HEK293 (cell line): ENCODE measurements around the gene OAS2.

Source experiments
- CTCF ChIA-PET: fragments of 350-600 bp; formaldehyde crosslinking; extraction: SDS; loops from one replicate; lab custom pipeline; 2021; ENCODE audit warnings: antibody characterized with exemption; lab: Yijun Ruan, JAX
- POLR2A ChIA-PET: fragments of 300-600 bp; formaldehyde crosslinking; extraction: SDS; loops from one replicate; lab custom pipeline; 2020; ENCODE audit warnings: antibody characterized with exemption, inconsistent platforms; lab: Yijun Ruan, JAX
- H3K27ac ChIP-seq: fragments of 200-500 bp; sonication (Bioruptor generic); 2 replicates; pipeline ENCODE4 v1.5.1; 2014; ENCODE audit warnings: low read depth, low read length, control low read depth, inconsistent platforms; ENCODE audit errors: extremely low read depth
- H3K36me3 ChIP-seq, 2 experiments: fragments of 200-500 bp in 1 of 2; sonication (Bioruptor generic) in 1 of 2; 1 replicate in 1 of 2; 2 replicates in 1 of 2; pipeline ENCODE4 v1.5.1; 2014 to 2017; ENCODE audit warnings: inconsistent platforms in 2 of 2, low read length in 2 of 2; ENCODE audit not compliant: control insufficient read depth in 2 of 2, insufficient read depth in 1 of 2
- H3K4me1 ChIP-seq: fragments of 200-500 bp; sonication (Bioruptor generic); 2 replicates; pipeline ENCODE4 v1.5.1; 2014; ENCODE audit warnings: mild to moderate bottlenecking, low read length, inconsistent platforms; ENCODE audit not compliant: control insufficient read depth, insufficient read depth
- H3K4me3 ChIP-seq: 2 replicates; pipeline ENCODE4 v1.5.1; 2011; ENCODE audit warnings: low read depth, mild to moderate bottlenecking, control low read depth, low read length, moderate library complexity
- H3K9me3 ChIP-seq: fragments of 200-500 bp; sonication (Bioruptor generic); 2 replicates; pipeline ENCODE4 v1.5.1; 2014; ENCODE audit warnings: low read depth, low read length, inconsistent platforms; ENCODE audit not compliant: control insufficient read depth, insufficient read depth
- BCL11A ChIP-seq: fragments of 450-650 bp; formaldehyde crosslinking; IDR thresholded peaks from 2 replicates; pipeline ENCODE4 v1.5.1; 2016; ENCODE audit warnings: low read depth, missing biosample characterization, missing genetic modification characterization
- CTCF ChIP-seq: fragments of 450-650 bp; formaldehyde crosslinking; IDR thresholded peaks from 2 replicates; pipeline ENCODE4 v1.5.1; 2016; ENCODE audit warnings: missing biosample characterization, missing genetic modification characterization
- KLF1 ChIP-seq: fragments of 450-650 bp; formaldehyde crosslinking; IDR thresholded peaks from 2 replicates; pipeline ENCODE4 v1.5.1; 2016; ENCODE audit warnings: missing biosample characterization, missing genetic modification characterization
- KLF9 ChIP-seq: fragments of 450-650 bp; formaldehyde crosslinking; IDR thresholded peaks from 2 replicates; pipeline ENCODE4 v1.5.1; 2016; ENCODE audit warnings: missing biosample characterization, missing genetic modification characterization, low read depth
- ZBTB17 ChIP-seq: fragments of 450-650 bp; formaldehyde crosslinking; IDR thresholded peaks from 2 replicates; pipeline ENCODE4 v1.5.1; 2016; ENCODE audit warnings: missing biosample characterization, missing genetic modification characterization
- ZNF169 ChIP-seq: fragments of 450-650 bp; formaldehyde crosslinking; IDR thresholded peaks from 2 replicates; pipeline ENCODE4 v1.5.1; 2016; ENCODE audit warnings: missing biosample characterization, missing genetic modification characterization
- ZNF23 ChIP-seq: fragments of 450-650 bp; formaldehyde crosslinking; IDR thresholded peaks from 2 replicates; pipeline ENCODE4 v1.5.1; 2016; ENCODE audit warnings: missing biosample characterization, missing genetic modification characterization, borderline replicate concordance
- ZNF302 ChIP-seq: fragments of 450-650 bp; formaldehyde crosslinking; IDR thresholded peaks from 2 replicates; pipeline ENCODE4 v1.5.1; 2016; ENCODE audit warnings: missing biosample characterization, missing genetic modification characterization, low read depth
- ZNF404 ChIP-seq: fragments of 450-650 bp; formaldehyde crosslinking; IDR thresholded peaks from 2 replicates; pipeline ENCODE4 v1.5.1; 2017; ENCODE audit warnings: missing biosample characterization, missing genetic modification characterization
- ZNF48 ChIP-seq: fragments of 450-650 bp; formaldehyde crosslinking; IDR thresholded peaks from 2 replicates; pipeline ENCODE4 v1.5.1; 2016; ENCODE audit warnings: missing biosample characterization, missing genetic modification characterization
- ZNF571 ChIP-seq: fragments of 450-650 bp; formaldehyde crosslinking; IDR thresholded peaks from 2 replicates; pipeline ENCODE4 v1.5.0; 2017; ENCODE audit warnings: missing biosample characterization, missing genetic modification characterization
- ZNF585B ChIP-seq: fragments of 450-650 bp; formaldehyde crosslinking; IDR thresholded peaks from 2 replicates; pipeline ENCODE4 v1.5.1; 2016; ENCODE audit warnings: missing biosample characterization, missing genetic modification characterization
- ZNF624 ChIP-seq: fragments of 450-650 bp; formaldehyde crosslinking; IDR thresholded peaks from 2 replicates; pipeline ENCODE4 v1.5.1; 2017; ENCODE audit warnings: missing biosample characterization, missing genetic modification characterization
- ZNF639 ChIP-seq: fragments of 450-650 bp; formaldehyde crosslinking; IDR thresholded peaks from 2 replicates; pipeline ENCODE4 v1.5.1; 2016; ENCODE audit warnings: missing biosample characterization, missing genetic modification characterization
- ZNF658 ChIP-seq: fragments of 450-650 bp; formaldehyde crosslinking; IDR thresholded peaks from 2 replicates; pipeline ENCODE4; 2016; ENCODE audit warnings: missing biosample characterization, missing genetic modification characterization
- ZNF768 ChIP-seq: fragments of 450-650 bp; formaldehyde crosslinking; IDR thresholded peaks from 2 replicates; pipeline ENCODE4 v1.5.1; 2018; ENCODE audit warnings: missing biosample characterization, mild to moderate bottlenecking, missing genetic modification characterization
- ZNF791 ChIP-seq: fragments of 450-650 bp; formaldehyde crosslinking; IDR thresholded peaks from 2 replicates; pipeline ENCODE4 v1.5.1; 2016; ENCODE audit warnings: missing biosample characterization, missing genetic modification characterization
- ZSCAN23 ChIP-seq: fragments of 450-650 bp; formaldehyde crosslinking; IDR thresholded peaks from 2 replicates; pipeline ENCODE4 v1.5.1; 2016; ENCODE audit warnings: missing biosample characterization, missing genetic modification characterization
- ZSCAN4 ChIP-seq: fragments of 450-650 bp; formaldehyde crosslinking; IDR thresholded peaks from 2 replicates; pipeline ENCODE4 v1.5.1; 2017; ENCODE audit warnings: missing biosample characterization, missing genetic modification characterization

OAS2 gene

GRCh38 chr12:113006641-113007040 lies 28.3 kb downstream of the OAS2 start:
- TF ChIP-seq ZNF624 (tag by site-specific recombination) (no peak), ZNF23 (no peak), KLF9 (tag by site-specific recombination) (no peak), ZSCAN23 (tag by site-specific recombination) (no peak), ZNF302 (tag by site-specific recombination) (no peak), ZNF639 (tag by site-specific recombination) (no peak), ZNF585B (no peak), ZSCAN4 (tag by site-specific recombination) (no peak), ZNF48 (tag by site-specific recombination) (no peak), ZNF404 (no peak), CTCF (no peak), ZNF791 (no peak), ZNF768 (tag by site-specific recombination) (no peak)
- CTCF ChIA-PET: interaction anchor here (0.5 to 5.4 kb wide), 6 partner anchors 9 to 106 kb away, joined by 3 to 35 read pairs (median 10); no protein-coding TSS in a partner anchor
- Histone ChIP-seq H3K9me3 (no peaks in the 10 kb centered on the region), H3K27ac (no peak overlapping the region), H3K4me3 (no peak overlapping the region), H3K4me1 (no peaks in the 10 kb centered on the region), H3K36me3 (no peaks in the 10 kb centered on the region)
- POLR2A ChIA-PET: no interaction called here

GRCh38 chr12:113007166-113007565 lies 28.8 kb downstream of the OAS2 start:
- no peaks in the 10 kb centered on the region for H3K4me1 ChIP-seq
- CTCF ChIA-PET: interaction anchor here (0.8 to 5.4 kb wide), 6 partner anchors 9 to 102 kb away, joined by 3 to 35 read pairs (median 10); no protein-coding TSS in a partner anchor
- H3K9me3 ChIP-seq: no peaks in the 10 kb centered on the region
- H3K36me3 ChIP-seq: no peaks in the 10 kb centered on the region
- no peak overlapping the region for H3K27ac ChIP-seq
- TF ChIP-seq ZNF169 (tag by site-specific recombination) (no peak), KLF1 (tag by site-specific recombination) (no peak), ZNF658 (no peak), ZBTB17 (tag by site-specific recombination) (no peak), BCL11A (tag by site-specific recombination) (no peak)
- POLR2A ChIA-PET: no interaction called here
- no peak overlapping the region for H3K4me3 ChIP-seq

- no peak for TF ChIP-seq ZNF571 (tag by site-specific recombination)
- Histone ChIP-seq H3K9me3 (no peaks in the 10 kb centered on the region), H3K36me3 (no peaks in the 10 kb centered on the region), H3K4me3 (no peak overlapping the region), H3K27ac (no peak overlapping the region), H3K4me1 (no peaks in the 10 kb centered on the region)
- CTCF ChIA-PET: interaction anchor here (0.7 to 1.3 kb wide), 4 partner anchors 13 to 20 kb away, joined by 3 to 6 read pairs (median 3); no protein-coding TSS in a partner anchor
- POLR2A ChIA-PET: no interaction called here
These were observed 32.4 kb downstream of the OAS2 start for GRCh38 chr12:113010701-113011100.
